Esophagus muscularis mucosa (tissue), 4 donors: ENCODE measurements around the gene ST3GAL6. TPM values are rescaled to one million over a fixed set of nuclear protein-coding genes. Genes with fewer than 3 reads are reported as not detected.
"Not testable (repeated sequence)": the region's sequence is repeated elsewhere in the genome, so short reads cannot be mapped to it uniquely, and the experiment has no call there.

Experiments used
- DNase-seq: peaks from one replicate; pipeline ENCODE4 v3.0.0-alpha.2; 2017; ENCODE audit errors: extremely low spot score
- H3K27ac ChIP-seq, 4 donors: fragments of 200-600 bp; sonication (generic); replicated peaks in 1 of 4; 1 replicate in 3 of 4; 2 replicates in 1 of 4; pipeline ENCODE4 v1.5.1; 2016 to 2019; ENCODE audit warnings: mild to moderate bottlenecking in 1 of 4
- H3K27me3 ChIP-seq, 4 donors: fragments of 200-600 bp; sonication (generic); one replicate each; pipeline versions ENCODE4 v1.5.1 to v1.6.0; 2016 to 2019
- H3K36me3 ChIP-seq, 4 donors: fragments of 200-600 bp; sonication (generic); one replicate each; pipeline ENCODE4 v1.5.1; 2016 to 2019
- H3K4me1 ChIP-seq, 4 donors: fragments of 200-600 bp; sonication (generic); one replicate each; pipeline ENCODE4 v1.5.1; 2016 to 2019
- H3K4me3 ChIP-seq, 4 donors: fragments of 200-600 bp; sonication (generic); 1 replicate in 2 of 4; 2 replicates in 2 of 4; pipeline ENCODE4 v1.5.1; 2016 to 2019; ENCODE audit warnings: mild to moderate bottlenecking in 4 of 4, moderate library complexity in 1 of 4
- H3K9me3 ChIP-seq, 4 donors: fragments of 200-600 bp; sonication (generic); 1 replicate in 3 of 4; 2 replicates in 1 of 4; pipeline ENCODE4 v1.5.1; 2016 to 2019
- EP300 ChIP-seq: sonication (generic); formaldehyde crosslinking; IDR thresholded peaks from one replicate; pipeline ENCODE4 v1.6.1; 2017; ENCODE audit warnings: antibody characterized with exemption
- POLR2A ChIP-seq: fragments of 450-650 bp; IDR thresholded peaks from one replicate; pipeline ENCODE4 v1.6.1; 2017; ENCODE audit warnings: antibody characterized with exemption, moderate library complexity, mild to moderate bottlenecking, low read depth
- POLR2AphosphoS5 ChIP-seq, 2 donors: sonication (generic); formaldehyde crosslinking; IDR thresholded peaks; one replicate each; pipeline ENCODE4 v1.6.1; 2017; ENCODE audit warnings: antibody characterized with exemption in 2 of 2
- WGBS: methylation state at CpG from one replicate; pipeline ENCODE4 v1.1.5; 2018; 5-methylcytosine and 5-hydroxymethylcytosine counted together
- intact Hi-C: fragments of 100-400 bp; cut with DNase I; formaldehyde crosslinking; loops from one replicate; pipeline ENCODE4 v1.15.1; 2023
- small RNA-seq, 3 donors: library from RNA; depleted of rRNA; stranded (forward); fragments of <200 nt; gene quantifications; one replicate each; pipeline ENCODE3, GENCODE V24; 2016
- total RNA-seq, 4 donors: library from RNA; depleted of rRNA; stranded (reverse); fragments of >200 nt; gene quantifications; one replicate each; pipeline versions ENCODE4 v1.1.0 to v1.2.1, GENCODE V29; 2016
- TF ChIP-seq, protein P1 (sequence below), 3 experiments: fragments of 200-600 bp in 2 of 3; fragments of 450-650 bp in 1 of 3; sonication (generic) in 2 of 3; IDR thresholded peaks; one replicate each; pipeline ENCODE4 v1.5.1; 2017 to 2019; ENCODE audit warnings: antibody characterized with exemption in 3 of 3, mild to moderate bottlenecking in 2 of 3, moderate library complexity in 1 of 3

The ST3GAL6 gene
- total RNA-seq, 4 donors from 2014 or later = 3.3 to 10.8 (median 4.6) TPM

DNA sequence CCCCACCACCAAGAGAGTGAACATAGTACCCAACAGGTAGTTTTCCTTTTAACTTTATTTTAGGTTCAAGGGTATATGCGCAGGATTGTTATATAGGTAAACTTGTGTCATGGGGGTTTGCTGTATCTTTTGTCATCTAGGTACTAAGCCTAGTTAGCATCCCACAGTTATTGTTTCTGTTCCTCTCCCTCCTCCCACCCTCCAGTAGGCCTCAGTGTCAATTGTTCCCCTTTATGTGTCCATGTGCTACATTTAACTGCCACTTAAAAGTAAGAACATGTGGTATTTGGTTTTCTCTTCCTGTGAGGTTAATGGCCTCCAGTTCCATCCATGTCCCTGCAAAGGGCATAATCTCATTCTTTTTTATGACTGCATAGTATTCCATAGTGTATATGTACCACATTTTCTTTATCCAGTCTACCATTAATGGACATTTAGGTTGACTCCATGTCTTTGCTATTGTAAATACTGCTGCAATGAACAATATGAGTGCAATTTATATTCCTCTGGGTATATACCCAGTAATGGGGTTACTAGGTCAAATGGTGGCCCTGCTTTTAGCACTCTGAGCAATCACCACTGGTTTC is 66.2 kb downstream of the ST3GAL6 start:
- WGBS = 100% methylated on average over 1 of the region's 1 CpG
- intact Hi-C loops = no loop called here

DNA sequence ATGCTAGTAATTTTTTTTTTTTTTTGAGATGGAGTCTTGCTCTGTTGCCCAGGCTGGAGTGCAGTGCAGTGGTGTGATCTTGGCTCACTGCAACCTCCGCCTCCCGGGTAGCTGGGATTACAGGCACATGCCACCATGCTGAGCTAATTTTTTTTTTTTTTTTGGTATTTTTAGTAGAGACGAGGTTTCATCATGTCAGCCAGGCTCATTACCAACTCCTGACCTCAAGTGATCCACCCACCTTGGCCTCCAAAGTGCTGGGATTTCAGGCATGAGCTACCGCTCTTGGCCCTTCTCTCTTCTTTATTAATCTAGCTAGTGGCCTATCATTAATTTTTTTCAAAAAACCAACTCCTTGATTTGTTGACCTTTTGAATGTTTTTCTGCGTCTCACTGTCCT is 67.9 kb downstream of the ST3GAL6 start:
- H3K9me3 ChIP-seq, DNase-seq, H3K27ac ChIP-seq, H3K4me3 ChIP-seq, H3K4me1 ChIP-seq, intact Hi-C loops, H3K27me3 ChIP-seq, H3K36me3 ChIP-seq: not testable (repeated sequence)
- 96% methylated on average over 5 of the region's 5 CpGs for WGBS

More for the DNA sequence above, 66.2 kb downstream of the ST3GAL6 start:
- Histone ChIP-seq H3K27me3 (no peaks in the 10 kb centered on the region), H3K4me1 (peaks cover 0 to 10% (median 3%) of the 10 kb centered on the region in 4 donors), H3K9me3 (no peaks in the 10 kb centered on the region), H3K27ac (no peak overlapping the region), H3K36me3 (peaks cover 0 to 5% (median 0%) of the 10 kb centered on the region in 4 donors), H3K4me3 (no peak overlapping the region)
- TF ChIP-seq, protein P1, sequence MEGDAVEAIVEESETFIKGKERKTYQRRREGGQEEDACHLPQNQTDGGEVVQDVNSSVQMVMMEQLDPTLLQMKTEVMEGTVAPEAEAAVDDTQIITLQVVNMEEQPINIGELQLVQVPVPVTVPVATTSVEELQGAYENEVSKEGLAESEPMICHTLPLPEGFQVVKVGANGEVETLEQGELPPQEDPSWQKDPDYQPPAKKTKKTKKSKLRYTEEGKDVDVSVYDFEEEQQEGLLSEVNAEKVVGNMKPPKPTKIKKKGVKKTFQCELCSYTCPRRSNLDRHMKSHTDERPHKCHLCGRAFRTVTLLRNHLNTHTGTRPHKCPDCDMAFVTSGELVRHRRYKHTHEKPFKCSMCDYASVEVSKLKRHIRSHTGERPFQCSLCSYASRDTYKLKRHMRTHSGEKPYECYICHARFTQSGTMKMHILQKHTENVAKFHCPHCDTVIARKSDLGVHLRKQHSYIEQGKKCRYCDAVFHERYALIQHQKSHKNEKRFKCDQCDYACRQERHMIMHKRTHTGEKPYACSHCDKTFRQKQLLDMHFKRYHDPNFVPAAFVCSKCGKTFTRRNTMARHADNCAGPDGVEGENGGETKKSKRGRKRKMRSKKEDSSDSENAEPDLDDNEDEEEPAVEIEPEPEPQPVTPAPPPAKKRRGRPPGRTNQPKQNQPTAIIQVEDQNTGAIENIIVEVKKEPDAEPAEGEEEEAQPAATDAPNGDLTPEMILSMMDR (IDR thresholded peaks at IDR 0.05) = no peak
- DNase-seq = no peak

DNA sequence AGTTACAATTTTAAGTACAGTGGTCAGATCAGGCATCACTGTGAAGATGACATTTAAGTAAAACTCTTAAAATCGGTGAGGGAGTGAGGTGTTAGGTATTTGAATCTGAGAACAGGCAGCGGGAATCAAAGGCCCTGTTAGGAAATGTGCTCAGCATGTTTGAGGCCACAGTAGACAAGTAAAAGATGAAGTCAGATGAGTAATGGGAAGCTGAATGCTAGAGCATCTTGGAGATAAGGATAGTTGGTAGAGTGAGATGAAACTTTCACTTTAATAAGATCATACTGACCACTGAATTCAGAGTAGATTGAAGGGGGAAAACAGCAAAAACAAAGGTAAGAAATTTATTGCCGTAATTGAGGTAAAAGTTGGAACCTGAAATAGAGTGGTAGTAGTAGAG is 76.7 kb downstream of the ST3GAL6 start:
- H3K4me3 ChIP-seq = no peak overlapping the region
- no peaks in the 10 kb centered on the region for H3K9me3 ChIP-seq
- H3K27ac ChIP-seq = no peak overlapping the region
- TF ChIP-seq POLR2AphosphoS5 (IDR thresholded peaks at IDR 0.05) = no peak
- TF ChIP-seq EP300 = no peak
- TF ChIP-seq, protein P1 (IDR thresholded peaks at IDR 0.05) = no peak
- no peak for TF ChIP-seq POLR2A
- intact Hi-C loops = no loop called here
- DNase-seq = no peak
- 90% methylated on average over 3 of the region's 3 CpGs for WGBS
- peaks cover 0 to 5% (median 2%) of the 10 kb centered on the region in 4 donors for H3K4me1 ChIP-seq
- no peaks in the 10 kb centered on the region for H3K27me3 ChIP-seq
- H3K36me3 ChIP-seq = no peaks in the 10 kb centered on the region

DNA sequence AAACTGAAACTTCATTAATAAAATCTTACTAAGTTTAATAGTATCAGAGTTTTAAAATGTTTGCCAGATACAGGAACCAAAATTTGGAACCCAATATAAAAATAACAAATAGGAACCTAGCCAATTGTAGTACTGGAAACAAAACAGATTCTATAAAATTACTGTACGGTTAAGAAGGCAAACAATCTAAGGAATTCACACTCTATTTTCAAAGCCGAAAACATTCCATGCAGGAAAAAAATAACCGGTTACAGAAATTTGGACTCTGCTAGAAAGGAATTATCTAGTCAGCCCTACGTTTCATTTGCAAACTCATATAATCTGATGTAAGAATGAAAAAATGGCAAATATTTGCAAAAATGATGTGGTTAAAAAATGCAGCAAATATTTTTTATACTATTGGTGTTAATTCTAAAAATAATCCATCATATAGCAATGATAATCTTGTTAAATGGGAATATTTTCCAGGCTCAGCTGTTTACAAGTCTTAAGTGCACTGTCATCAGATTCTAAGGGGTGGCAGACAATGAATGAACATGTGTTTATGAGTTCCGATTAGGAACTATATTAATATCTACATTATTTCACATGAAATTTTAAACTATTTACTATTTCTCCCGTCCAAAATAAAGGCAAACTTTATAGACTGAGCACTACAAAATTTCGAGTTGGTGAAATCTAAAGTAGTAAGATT is 80.3 kb downstream of the ST3GAL6 start:
- no peak overlapping the region for H3K4me3 ChIP-seq
- 74% methylated on average over 7 of the region's 7 CpGs for WGBS
- H3K9me3 ChIP-seq = no peaks in the 10 kb centered on the region
- peaks cover 0 to 8% (median 6%) of the 10 kb centered on the region in 4 donors for H3K36me3 ChIP-seq
- H3K27me3 ChIP-seq = no peaks in the 10 kb centered on the region
- DNase-seq = no peak
- TF ChIP-seq EP300 (no peak), POLR2A (no peak)
- TF ChIP-seq, protein P1 (IDR thresholded peaks at IDR 0.05) = no peak
- intact Hi-C loops = no loop called here
- no peak overlapping the region for H3K27ac ChIP-seq
- peaks cover 0 to 10% (median 8%) of the 10 kb centered on the region in 4 donors for H3K4me1 ChIP-seq

Small RNAs within 50 kb of the gene (small RNA-seq; reads per million reads assigned to genes)
- 0 reads per million in 3 donors for gene RNU6-26P

Other genes with a start within 250 kb of the ST3GAL6 start
- gene CLDND1, start 240.4 kb upstream of the ST3GAL6 start, total RNA-seq = 100 to 1,000 TPM in 3 of 4 donors, 10 to 100 TPM in 1; 84.6 to 191 (median 139) TPM
- under 1 TPM in 1 of 4 donors, not detected in 3; 0.32 TPM for gene GPR15, start 231.4 kb upstream of the ST3GAL6 start, total RNA-seq
- gene CPOX, start 169.7 kb upstream of the ST3GAL6 start, total RNA-seq = 10 to 100 TPM in 3 of 4 donors, 1 to 10 TPM in 1; 7.6 to 21.4 (median 14.7) TPM
- 10 to 100 TPM; 37.3 to 48.4 (median 46.6) TPM for gene DCBLD2, start 138.4 kb downstream of the ST3GAL6 start, total RNA-seq